Testis (tissue), 3 donors: ENCODE results near the gene FARP1. TPM values are rescaled to one million over a fixed set of nuclear protein-coding genes. Genes with fewer than 3 reads are reported as not detected.

ENCODE experiments used
- DNase-seq: peaks from one replicate; pipeline ENCODE4 v3.0.0-alpha.2; 2019
- H3K27ac ChIP-seq, 2 donors: fragments of 200-600 bp; sonication (generic); one replicate each; pipeline ENCODE4 v1.5.1; 2019
- H3K27me3 ChIP-seq: fragments of 200-600 bp; sonication (generic); one replicate; pipeline ENCODE4 v1.5.1; 2019
- H3K36me3 ChIP-seq: fragments of 200-600 bp; sonication (generic); one replicate; pipeline ENCODE4 v1.5.1; 2017; ENCODE audit warnings: low read depth; ENCODE audit errors: missing control alignments
- H3K4me1 ChIP-seq: fragments of 200-600 bp; sonication (generic); one replicate; pipeline ENCODE4 v1.5.1; 2019
- H3K4me3 ChIP-seq, 2 donors: fragments of 200-600 bp; sonication (generic); one replicate each; pipeline ENCODE4 v1.5.1; 2017 to 2019
- H3K9me3 ChIP-seq: fragments of 200-600 bp; sonication (generic); one replicate; pipeline ENCODE4 v1.5.1; 2017
- CTCF ChIP-seq, 3 experiments: fragments of 450-650 bp in 2 of 3; fragments of 200-600 bp in 1 of 3; sonication (generic) in 1 of 3; IDR thresholded peaks; one replicate each; pipeline ENCODE4 v1.5.1; 2016 to 2019; ENCODE audit warnings: antibody characterized with exemption in 3 of 3, mild to moderate bottlenecking in 2 of 3, moderate library complexity in 1 of 3
- POLR2A ChIP-seq: fragments of 450-650 bp; IDR thresholded peaks from one replicate; pipeline ENCODE4 v1.6.1; 2017; ENCODE audit warnings: antibody characterized with exemption, mild to moderate bottlenecking, moderate library complexity
- WGBS, 2 donors: methylation state at CpG; one replicate each; pipeline ENCODE4 v1.1.5; 2018; 5-methylcytosine and 5-hydroxymethylcytosine counted together
- intact Hi-C: fragments of 100-400 bp; cut with DNase I; formaldehyde crosslinking; loops from one replicate; pipeline ENCODE4 v1.15.1; 2023; ENCODE audit warnings: low total_unique reads
- polyA plus RNA-seq: library from polyadenylated mRNA; stranded (reverse); fragments of 350-450 nt; fragmentation: Illumina TruSeq; extraction: RNeasy Lipid Tissue Mini Kit (QIAGEN cat#74804); gene quantifications from one replicate; pipeline ENCODE4 v1.2.3, GENCODE V29; 2014; ENCODE audit warnings: low read depth, low replicate concordance; ENCODE audit not compliant: insufficient read depth
- total RNA-seq, 2 donors: library from RNA; depleted of rRNA; stranded (reverse); fragments of >200 nt; gene quantifications; one replicate each; pipeline ENCODE4 v1.2.3, GENCODE V29; 2016

Gene FARP1
- total and polyA plus RNA-seq, 3 donors from 2014 or later, result 54.0 to 130 (median 69.1) TPM

GRCh38 chr13:98204546-98204945, 61.7 kb downstream of the FARP1 start:
- no peaks in the 10 kb centered on the region for H3K27me3 ChIP-seq
- H3K27ac ChIP-seq, result no peak overlapping the region
- no peaks in the 10 kb centered on the region for H3K9me3 ChIP-seq
- H3K36me3 ChIP-seq, result no peaks in the 10 kb centered on the region
- no peak for DNase-seq
- no peak overlapping the region for H3K4me3 ChIP-seq
- intact Hi-C loops, result no loop called here
- 94 to 100% methylated on average over 2 of the region's 2 CpGs for WGBS, 2 donors
- H3K4me1 ChIP-seq, result no peaks in the 10 kb centered on the region
- TF ChIP-seq POLR2A, result no peak
- no peak for TF ChIP-seq CTCF (IDR thresholded peaks at IDR 0.05)

DNA sequence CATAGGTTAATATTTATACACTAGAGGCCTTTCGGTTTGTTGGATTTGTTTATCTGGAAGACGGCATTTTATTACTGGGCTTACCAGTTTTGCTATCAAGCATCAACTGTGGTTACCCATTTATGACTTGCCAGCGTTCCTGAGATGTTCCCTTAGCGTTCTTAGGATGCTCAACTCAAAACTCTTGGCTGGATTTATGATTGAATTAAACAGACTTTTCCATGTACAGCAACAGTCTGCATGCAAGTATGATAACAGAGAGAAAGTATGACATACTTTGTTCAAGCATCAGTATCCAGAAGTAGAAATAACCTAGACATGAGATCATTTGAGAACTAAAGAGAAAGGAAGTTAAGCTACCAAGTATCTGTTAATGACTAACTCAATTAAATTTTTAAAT, 64.1 kb downstream of the FARP1 start:
- Histone ChIP-seq H3K4me1 (no peaks in the 10 kb centered on the region), H3K27me3 (no peaks in the 10 kb centered on the region), H3K36me3 (no peaks in the 10 kb centered on the region), H3K27ac (no peak overlapping the region), H3K4me3 (no peak overlapping the region), H3K9me3 (no peaks in the 10 kb centered on the region)
- no peak for TF ChIP-seq CTCF (IDR thresholded peaks at IDR 0.05)
- intact Hi-C loops, result no loop called here
- no peak for DNase-seq
- 60 to 69% methylated on average over 4 of the region's 4 CpGs for WGBS, 2 donors

DNA sequence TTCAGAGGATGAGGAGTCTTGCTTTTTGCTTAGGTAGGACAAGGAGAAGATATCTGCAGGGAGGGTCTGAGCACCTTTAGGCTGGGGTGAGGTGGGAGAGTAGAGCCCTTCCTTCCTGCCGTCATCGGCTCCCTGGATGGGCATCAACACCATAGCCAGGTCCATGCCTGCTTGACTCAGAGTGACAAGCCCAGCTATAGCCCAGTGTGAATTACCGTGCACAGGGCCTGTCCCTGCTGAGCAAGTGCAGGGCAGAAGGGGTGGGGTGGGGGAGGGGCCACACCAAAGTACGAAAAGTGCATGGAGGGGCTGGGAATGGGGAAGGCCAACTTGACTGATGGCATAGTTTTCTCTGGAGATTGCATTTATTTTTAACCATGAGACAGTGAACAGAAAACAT, 64.5 kb downstream of the FARP1 start:
- no peak overlapping the region for H3K27ac ChIP-seq
- intact Hi-C loops, result no loop called here
- 79 to 82% methylated on average over 3 to 4 of the region's 4 CpGs for WGBS, 2 donors
- no peak overlapping the region for H3K4me3 ChIP-seq
- no peaks in the 10 kb centered on the region for H3K9me3 ChIP-seq
- TF ChIP-seq CTCF (IDR thresholded peaks at IDR 0.05), result no peak
- TF ChIP-seq POLR2A, result no peak
- no peaks in the 10 kb centered on the region for H3K4me1 ChIP-seq
- no peaks in the 10 kb centered on the region for H3K36me3 ChIP-seq
- no peaks in the 10 kb centered on the region for H3K27me3 ChIP-seq
- no peak for DNase-seq

DNA sequence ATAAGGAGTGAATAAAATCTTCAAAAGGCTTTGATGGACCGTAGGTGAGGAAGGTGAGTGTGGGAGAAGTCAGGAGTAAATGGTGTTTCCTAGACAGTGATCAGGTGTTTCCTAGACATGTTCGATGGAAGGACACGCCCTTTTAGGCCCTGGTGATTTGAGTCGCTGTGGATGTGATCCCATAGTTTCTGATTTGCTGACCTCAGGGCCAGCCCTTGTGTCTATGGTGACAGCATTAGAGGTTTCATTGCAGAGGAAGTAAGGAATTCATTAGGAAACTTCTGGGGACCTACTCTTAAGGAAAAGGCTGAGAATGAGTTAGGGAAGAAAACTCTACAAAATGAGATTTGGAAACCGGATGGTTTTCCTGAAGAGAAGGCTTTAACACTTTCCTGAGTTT, 65.7 kb downstream of the FARP1 start:
- Histone ChIP-seq H3K4me1 (no peaks in the 10 kb centered on the region), H3K4me3 (no peak overlapping the region), H3K27ac (no peak overlapping the region), H3K27me3 (no peaks in the 10 kb centered on the region), H3K9me3 (no peaks in the 10 kb centered on the region), H3K36me3 (no peaks in the 10 kb centered on the region)
- WGBS, 2 donors, result 87 to 97% methylated on average over 5 of the region's 5 CpGs
- TF ChIP-seq CTCF (IDR thresholded peaks at IDR 0.05), result no peak
- no peak for DNase-seq
- intact Hi-C loops, result no loop called here

- Histone ChIP-seq H3K36me3 (no peaks in the 10 kb centered on the region), H3K9me3 (no peaks in the 10 kb centered on the region), H3K4me3 (no peak overlapping the region), H3K27ac (no peak overlapping the region), H3K4me1 (peaks cover 5% of the 10 kb centered on the region), H3K27me3 (no peaks in the 10 kb centered on the region)
- intact Hi-C loops, result no loop called here
- TF ChIP-seq POLR2A (no peak), CTCF (IDR thresholded peaks at IDR 0.05) (no peak)
- WGBS, 2 donors, result 90 to 93% methylated on average over 5 of the region's 5 CpGs
- DNase-seq, result no peak
Observed at GRCh38 chr13:98212763-98213162, 69.9 kb downstream of the FARP1 start.
